Fibroblast of villous mesenchyme (primary cell): ENCODE data around the gene FAM193A. TPM values are rescaled to one million over a fixed set of nuclear protein-coding genes. Genes with fewer than 3 reads are reported as not detected.

ENCODE experiments used
- DNase-seq: peaks from one replicate; pipeline ENCODE4 v3.0.0-alpha.2; 2010; ENCODE audit warnings: low read depth
- H3K4me3 ChIP-seq: 2 replicates; pipeline ENCODE4 v1.5.1; 2011; ENCODE audit warnings: low read depth, mild to moderate bottlenecking, low read length
- total RNA-seq: library from RNA; depleted of rRNA; stranded (reverse); fragments of >200 nt; gene quantifications from 2 replicates; pipeline ENCODE4 v1.2.3, GENCODE V29; 2012
- TF ChIP-seq, protein P1 (sequence below): IDR thresholded peaks from 2 replicates; pipeline ENCODE4 v1.5.1; 2012; ENCODE audit warnings: low read depth, mild to moderate bottlenecking, low read length; ENCODE audit not compliant: insufficient read depth

The FAM193A gene
- total RNA-seq, 1 donor = 23.7 TPM

DNA sequence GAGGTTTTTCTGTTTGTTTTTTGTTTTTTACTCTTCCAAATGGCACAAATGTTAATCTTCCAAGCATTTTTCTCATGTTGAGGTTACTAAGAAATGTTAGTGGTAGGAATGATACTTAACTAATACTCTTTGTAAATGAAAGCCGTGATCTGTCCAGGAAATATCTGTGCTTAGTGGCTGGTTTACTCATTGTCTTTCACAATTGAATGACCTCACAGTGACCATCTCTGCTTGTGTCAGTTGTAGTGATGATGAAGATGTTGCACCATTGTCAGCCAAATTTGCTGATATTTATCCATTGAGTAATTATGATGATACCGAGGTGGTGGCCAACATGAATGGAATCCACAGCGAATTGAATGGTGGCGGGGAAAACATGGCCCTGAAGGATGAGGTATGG lies 126.2 kb downstream of the FAM193A start:
- TF ChIP-seq, protein P1, sequence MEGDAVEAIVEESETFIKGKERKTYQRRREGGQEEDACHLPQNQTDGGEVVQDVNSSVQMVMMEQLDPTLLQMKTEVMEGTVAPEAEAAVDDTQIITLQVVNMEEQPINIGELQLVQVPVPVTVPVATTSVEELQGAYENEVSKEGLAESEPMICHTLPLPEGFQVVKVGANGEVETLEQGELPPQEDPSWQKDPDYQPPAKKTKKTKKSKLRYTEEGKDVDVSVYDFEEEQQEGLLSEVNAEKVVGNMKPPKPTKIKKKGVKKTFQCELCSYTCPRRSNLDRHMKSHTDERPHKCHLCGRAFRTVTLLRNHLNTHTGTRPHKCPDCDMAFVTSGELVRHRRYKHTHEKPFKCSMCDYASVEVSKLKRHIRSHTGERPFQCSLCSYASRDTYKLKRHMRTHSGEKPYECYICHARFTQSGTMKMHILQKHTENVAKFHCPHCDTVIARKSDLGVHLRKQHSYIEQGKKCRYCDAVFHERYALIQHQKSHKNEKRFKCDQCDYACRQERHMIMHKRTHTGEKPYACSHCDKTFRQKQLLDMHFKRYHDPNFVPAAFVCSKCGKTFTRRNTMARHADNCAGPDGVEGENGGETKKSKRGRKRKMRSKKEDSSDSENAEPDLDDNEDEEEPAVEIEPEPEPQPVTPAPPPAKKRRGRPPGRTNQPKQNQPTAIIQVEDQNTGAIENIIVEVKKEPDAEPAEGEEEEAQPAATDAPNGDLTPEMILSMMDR = no peak

DNA sequence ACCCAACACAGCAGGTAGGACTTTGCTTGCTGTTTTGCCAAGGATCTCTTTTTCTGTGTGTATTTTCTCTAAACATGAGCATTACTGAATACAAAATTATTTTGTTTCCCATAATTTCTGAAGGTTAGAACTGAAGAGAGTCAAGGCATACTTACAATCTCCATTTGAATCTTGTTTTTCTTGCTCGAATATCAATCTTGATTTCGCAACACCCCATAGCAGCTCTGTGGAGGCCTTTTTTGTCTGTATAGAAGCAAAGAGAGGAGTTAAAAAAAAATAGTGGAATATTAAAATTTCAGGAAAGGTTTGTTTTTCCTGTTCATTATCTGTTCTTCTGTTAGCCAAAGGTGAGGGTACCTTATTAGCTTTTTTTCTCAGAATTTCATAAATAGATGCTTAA lies 126.8 kb downstream of the FAM193A start:
- peak; percentile 43 for DNase-seq
- TF ChIP-seq, protein P1 = no peak
- no peak overlapping the region for H3K4me3 ChIP-seq

More for the DNA sequence above, 126.2 kb downstream of the FAM193A start:
- DNase-seq = peak; percentile 92
- no peak overlapping the region for H3K4me3 ChIP-seq

DNA sequence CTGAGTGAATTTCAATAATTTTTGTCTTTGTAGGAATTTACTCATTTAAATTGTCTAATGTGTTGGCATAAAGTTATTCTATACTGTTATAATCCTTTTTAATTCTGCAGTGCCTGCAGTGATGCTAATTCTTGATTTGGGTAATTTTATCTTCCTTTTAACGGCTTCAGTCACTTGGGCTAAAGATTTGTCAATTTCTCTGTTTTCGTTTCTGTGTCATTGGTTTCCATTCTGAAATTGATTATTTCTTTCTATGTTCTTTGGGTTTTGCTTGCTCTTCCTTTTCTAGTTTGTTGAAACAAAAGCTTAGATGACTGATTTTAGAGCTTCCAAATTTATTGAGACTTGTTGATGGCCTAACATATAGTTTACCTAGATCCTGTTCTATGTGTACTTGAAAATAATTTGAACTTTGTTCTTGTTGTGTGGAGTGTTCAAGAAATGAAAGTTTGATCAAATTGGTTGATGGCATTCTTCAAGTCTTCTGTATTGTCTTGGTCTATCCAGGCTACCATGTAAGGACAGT lies 130.3 kb downstream of the FAM193A start:
- DNase-seq = no peak
- TF ChIP-seq, protein P1 = no peak
- H3K4me3 ChIP-seq = no peak overlapping the region

DNA sequence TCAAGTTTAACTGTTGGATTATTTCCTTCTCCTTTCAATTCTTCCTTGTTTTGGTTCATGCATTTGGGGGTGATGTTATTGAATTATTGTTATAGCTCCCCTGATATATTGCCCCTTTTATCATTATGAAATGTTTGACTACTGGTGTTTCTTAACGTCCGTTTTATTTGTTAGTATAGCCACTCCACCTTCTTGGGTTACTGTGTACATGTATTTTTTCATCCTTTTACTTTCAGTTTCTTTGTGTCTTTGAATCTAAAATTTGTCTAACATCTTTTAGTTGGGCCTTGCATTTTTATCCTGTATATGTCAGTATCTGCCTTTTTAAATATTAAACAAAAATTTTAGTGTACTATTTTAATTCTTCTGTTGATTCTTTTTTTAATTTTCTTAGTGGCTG lies 131.0 kb downstream of the FAM193A start:
- no peak overlapping the region for H3K4me3 ChIP-seq
- TF ChIP-seq, protein P1 = no peak
- peak; percentile 31 for DNase-seq

DNA sequence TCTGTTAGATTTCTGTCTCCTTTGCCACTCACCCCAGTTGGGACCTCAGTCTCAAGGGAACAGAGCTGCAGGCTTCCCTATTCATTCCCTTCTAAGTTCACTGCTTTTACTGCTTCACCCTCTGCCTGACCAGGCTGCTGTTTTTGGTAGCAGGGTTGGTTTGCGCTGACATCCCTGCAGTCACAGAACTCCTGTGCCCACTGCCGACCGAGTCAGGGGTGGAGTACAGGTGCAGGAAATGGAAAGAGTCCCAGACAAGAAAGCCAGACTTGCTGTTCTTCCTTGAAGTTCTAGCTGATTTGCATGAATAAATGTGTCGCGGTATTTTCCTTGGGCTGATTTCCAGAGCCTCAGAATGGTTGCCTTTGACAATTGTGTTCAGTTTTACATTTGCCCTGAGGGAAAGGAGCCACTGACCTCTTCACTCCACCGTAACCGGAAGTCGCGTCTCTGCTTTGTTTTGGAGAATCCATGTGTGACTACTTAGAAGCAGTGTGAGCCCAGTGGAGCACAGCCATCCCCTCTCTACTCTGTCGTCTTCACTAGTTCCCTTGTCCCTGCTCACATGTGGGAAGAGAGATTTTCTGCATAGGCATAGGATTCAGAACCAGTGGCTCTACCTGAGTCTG lies 134.9 kb downstream of the FAM193A start:
- TF ChIP-seq, protein P1 = no peak
- no peak for DNase-seq
- no peak overlapping the region for H3K4me3 ChIP-seq

DNA sequence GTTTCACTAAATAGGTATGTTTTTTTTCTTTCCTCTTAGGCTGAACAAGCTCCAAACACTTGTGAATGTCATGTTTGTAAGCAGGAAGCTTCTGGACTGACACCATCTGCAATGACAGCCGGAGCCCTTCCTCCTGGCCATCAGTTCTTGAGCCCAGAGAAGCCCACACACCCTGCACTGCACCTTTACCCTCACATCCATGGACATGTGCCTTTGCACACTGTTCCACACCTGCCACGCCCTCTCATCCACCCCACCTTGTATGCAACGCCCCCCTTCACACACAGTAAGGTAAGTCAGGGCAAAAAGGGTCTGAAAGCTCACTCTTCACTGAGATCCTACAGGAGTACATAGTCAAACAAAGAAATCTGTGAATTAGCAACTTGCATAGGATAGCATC lies 135.6 kb downstream of the FAM193A start:
- no peak overlapping the region for H3K4me3 ChIP-seq
- TF ChIP-seq, protein P1 = no peak
- no peak for DNase-seq

DNA sequence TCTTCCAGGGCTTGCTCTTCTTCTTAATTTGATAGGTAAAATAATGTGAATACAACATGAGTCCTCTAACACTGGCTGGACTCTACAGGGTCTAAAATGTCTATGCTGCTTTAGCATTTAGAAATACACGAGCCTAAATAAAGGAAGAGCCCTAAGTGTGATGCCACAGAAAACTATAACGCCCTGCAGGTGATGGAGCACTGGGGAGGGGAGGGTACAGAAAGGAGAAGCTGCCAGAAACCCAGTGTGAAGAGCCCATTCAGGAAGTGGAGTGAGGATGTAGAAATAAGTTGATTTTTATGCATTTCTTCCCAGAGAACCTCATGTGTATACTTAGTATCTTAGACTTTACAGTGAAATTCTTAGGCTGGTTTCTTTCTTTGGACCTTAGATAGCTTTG lies 136.3 kb downstream of the FAM193A start:
- TF ChIP-seq, protein P1 = no peak
- no peak for DNase-seq
- no peak overlapping the region for H3K4me3 ChIP-seq
